ENCODE results near the gene GPC6.

Gene GPC6

DNA sequence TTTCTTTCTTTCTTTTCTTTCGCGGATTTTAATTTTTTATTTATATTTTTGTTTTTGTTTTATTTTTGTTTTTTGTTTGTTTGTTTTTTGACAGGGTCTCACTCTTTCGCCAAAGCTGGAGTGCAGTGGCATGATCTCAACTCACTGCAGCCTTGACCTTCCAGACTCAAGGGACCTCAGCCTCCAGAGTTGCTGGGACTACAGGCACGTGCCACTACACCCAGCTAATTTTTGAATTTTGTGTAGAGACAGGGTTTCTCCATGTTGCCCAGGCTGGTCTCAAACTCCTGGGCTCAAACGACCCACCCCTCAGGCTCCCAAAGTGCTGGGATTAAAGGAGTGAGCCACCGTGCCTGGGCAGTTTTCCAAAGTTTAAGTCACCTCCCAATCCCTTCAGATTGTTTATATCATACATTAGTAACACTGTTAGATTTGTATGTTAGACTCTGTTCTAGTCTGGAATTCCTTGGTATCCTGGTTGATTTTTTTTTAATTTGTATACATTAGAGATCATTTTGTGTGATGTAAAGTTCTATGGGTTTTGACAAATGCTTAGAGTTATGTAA lies 655.6 kb downstream of the GPC6 start:
- DNase-seq (ENCODE audit: low read depth in 2 of 3, low spot score in 2 of 3): no peak

DNA sequence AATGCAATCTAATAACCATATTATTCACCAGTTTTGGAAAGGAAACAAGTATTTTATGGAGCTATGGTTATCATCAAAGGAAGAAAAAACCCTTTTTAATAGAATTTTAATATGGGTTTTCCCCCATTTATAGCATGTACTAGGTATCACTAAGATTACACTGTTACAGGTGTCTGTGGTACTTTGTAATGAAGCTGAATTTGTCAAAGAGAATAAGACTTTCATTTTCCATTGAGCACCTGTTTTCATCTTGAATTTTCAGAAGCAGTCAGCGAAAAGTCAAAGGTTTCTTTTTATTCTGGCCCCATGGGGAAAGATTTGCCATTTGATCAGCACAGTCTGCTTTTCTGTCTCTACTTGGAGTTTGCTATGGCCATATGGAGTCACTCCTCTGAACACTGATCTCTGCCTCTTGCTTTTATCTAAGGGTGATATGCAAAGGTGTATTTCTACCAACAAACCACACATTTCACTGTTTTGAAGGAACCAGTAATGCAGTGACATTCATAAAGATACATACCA lies 662.9 kb downstream of the GPC6 start:
- no peak for DNase-seq (ENCODE audit: low read depth in 2 of 3, low spot score in 2 of 3)

DNA sequence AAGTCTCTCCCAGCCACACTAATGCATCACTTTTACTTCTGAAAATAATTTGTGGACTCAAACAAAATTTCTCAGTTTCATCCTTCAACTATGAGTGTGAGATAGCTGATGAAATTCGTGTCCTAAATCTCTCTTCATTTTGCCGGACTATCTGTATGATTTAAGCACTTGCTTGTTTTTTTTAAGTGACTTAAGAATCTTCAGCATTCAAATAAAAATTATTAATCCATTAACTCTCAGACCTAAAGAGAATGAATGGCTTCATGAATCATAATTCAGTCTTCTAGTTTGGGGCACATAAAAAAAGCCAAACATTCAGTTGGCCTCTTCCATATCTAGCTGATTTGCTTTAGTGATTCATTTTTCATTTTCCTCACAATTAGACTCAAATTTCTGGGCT lies 673.4 kb downstream of the GPC6 start:
- no peak for DNase-seq (ENCODE audit: low read depth in 2 of 3, low spot score in 2 of 3)

DNA sequence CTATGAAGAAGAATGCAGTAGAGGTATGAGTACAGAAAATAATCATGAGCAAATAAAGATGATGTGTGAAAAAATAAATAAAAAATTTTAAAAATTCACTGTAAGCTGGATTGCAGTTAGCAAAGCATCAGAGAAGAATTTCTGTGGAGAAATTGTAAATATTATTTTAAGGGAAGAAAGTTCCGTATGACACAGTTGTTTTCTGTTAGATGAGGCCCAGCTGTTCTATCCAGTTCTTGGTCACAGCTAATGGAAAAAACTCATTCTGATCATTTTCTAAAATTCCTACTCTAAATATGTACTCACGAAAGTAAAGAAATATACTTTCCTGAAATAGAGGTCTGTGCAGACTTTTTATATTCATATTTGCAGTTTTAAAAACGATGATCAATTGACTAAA lies 674.1 kb downstream of the GPC6 start:
- no peak for DNase-seq (ENCODE audit: low read depth in 2 of 3, low spot score in 2 of 3)

DNA sequence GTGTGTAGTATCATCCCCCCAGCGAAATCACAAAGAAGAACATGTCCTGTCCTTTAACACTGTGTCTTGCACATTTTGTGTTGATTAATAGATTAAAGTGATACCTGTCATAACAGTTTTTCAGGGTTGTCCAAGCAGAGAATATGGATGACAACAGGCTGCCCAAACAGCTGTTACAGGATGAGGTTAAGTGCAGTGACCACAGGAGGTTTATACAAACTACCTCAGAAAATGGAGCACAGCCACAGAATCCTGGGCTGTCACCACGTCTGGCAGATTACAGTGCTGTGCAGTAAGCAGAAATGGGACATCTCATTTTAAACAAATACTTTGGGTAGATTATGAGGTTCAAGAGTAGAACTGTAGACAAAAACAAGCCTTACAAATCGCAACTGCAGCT lies 677.3 kb downstream of the GPC6 start:
- no peak for DNase-seq (ENCODE audit: low read depth in 2 of 3, low spot score in 2 of 3)

DNA sequence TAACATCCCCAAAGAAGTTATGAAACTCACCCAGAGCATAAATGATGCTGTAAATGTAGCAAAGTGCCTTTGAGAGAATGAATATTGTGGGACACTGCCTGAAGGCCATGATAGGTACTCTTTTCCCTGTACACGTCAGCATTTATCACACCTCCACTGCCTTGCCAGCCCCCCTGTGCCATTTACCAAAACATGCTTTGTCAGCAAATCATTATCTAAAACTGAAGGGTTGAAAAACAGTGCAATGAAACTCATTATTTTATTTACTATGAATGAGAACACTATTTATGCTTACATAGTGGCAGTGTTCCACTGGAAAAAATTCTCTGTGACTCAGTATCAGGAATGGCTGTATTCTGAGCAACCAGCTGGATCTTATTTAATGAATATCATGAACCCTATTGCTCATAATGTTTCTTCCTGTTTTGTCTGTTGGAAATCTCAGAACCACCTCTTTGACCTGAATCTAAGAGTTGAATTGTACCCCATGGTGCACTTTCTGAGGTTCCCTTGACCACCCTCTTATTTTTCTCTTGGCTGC lies 688.7 kb downstream of the GPC6 start:
- no peak for DNase-seq (ENCODE audit: low read depth in 2 of 3, low spot score in 2 of 3)

DNA sequence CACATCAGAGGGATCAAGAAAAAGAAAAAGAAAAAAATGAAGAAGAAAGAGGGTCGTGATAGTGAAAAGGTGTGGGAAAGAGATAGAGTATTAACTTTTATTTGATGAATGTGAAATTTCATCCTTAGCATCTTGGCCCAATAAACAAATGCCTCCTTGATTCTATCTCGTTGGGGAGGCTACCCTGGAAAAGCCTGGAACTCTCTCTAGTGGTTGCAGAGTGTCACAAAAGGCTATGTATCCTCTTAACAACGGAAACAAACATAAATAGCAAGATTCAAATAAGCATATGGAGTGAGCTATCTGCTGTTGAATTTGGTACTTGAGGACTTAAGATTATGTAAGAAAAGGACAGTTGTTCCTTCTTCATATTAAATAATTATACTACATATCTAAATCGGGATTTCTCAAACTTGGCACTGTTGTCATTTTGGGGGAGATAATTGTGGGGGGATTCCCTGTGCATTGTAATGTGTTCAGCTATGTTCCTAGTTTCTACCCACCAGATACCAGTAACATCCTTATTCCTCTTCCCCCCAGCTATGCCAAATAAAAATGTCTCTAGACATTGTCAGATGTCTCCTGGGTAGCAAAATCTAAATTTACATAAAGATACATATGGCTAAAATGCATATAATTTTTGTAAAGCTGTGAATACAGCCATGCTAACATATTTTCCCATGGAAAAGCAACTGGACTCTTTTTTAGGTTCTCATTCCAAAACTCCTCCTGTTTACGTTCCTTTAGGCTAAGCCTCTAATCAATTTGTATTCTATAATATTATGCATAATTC lies 695.7 kb downstream of the GPC6 start:
- no peak for DNase-seq (ENCODE audit: low read depth in 2 of 3, low spot score in 2 of 3)

DNA sequence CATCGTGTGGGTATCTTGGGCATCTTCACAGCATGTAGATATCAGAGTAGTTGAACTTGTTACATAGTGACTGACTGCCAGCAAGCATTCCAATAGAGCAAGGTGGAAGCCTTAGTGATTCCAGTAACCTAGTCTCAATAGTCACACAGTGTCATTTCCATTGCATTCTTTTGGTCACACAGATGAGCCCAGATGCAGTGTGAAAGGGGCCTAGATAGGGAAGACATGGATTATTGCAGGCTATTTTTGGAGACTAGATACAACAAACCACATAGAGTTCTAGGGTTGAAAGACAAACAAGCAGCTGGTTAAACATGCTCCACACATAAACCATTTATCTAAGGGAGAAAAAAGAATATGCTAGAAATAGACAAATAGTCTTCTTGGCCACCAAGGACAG lies 699.4 kb downstream of the GPC6 start:
- no peak for DNase-seq (ENCODE audit: low read depth in 2 of 3, low spot score in 2 of 3)

DNA sequence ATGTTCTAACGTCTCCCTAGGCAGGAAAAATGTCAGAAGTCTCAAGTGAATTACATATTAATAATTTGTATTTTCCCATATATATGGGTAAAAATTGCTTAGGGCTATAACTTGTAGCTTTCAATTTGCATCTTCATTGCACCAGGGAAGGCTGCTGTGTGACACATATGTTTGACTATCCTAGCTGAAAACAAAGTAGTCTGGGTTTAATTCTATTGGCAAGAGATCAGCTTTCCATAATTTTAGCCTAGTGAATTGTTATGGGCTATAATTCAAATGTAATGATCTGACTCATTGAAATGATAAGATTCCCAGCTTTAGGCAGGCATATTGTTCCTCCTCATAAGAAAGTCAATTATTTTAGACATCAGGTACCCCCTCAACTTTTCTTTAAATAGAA lies 699.8 kb downstream of the GPC6 start:
- DNase-seq (ENCODE audit: low read depth in 2 of 3, low spot score in 2 of 3): no peak

DNA sequence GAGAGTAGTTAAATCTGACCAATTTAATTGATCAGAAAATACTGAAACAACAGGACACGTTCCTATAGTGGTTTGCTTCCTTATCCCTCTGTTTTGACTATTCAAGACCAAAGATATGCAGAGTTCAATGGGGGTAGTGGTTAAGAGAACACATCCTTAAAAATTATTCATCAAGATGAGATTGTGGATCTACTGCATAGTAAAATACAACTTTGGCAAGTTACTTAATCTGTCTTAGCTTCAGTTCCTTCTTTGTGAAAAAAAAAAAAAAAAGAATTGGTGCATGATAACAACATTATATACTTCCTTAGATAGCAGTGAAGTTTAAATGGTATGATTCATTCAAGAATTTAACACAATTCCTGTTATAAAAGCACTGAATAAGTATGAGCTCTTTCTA lies 700.8 kb downstream of the GPC6 start:
- no peak for DNase-seq (ENCODE audit: low read depth in 2 of 3, low spot score in 2 of 3)

DNA sequence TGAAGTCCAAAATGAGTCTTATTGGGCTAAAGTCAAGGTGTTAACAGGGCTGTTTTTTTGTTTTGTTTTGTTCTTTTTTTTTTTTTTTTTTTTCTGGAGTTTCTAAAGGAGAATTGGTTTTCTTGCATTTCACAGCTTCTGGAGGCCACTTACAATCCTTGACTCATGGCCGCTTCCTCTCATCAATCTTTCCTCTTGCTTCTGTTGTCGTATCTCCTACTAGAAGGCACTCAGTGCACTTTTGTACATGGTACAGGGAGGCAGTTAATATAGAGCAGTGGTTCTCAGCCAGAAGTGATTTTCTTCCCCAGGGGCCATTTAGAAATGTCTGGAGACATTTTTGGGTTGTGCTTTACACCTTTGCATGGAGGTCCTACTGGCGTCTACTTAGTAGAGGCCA lies 706.3 kb downstream of the GPC6 start:
- no peak for DNase-seq (ENCODE audit: low read depth in 2 of 3, low spot score in 2 of 3)

DNA sequence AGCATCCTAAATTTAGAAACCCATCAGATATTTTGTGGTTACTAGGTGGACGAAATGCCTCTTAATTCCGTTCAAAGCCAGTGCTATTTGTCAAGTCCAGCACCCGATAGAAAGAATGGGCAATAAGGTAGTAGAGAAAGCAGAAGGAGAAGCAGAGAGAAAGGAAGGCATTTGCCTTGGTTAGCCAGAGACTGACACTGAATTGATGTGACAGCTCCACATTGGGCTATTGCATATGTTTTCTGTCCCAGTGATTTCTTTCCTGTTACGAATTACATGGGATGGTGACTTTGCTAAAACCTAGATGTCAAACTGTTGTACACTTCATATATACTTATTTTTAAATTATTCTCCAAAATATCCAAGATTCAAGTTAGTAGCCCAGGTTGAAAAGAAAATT lies 710.3 kb downstream of the GPC6 start:
- DNase-seq (ENCODE audit: low read depth in 2 of 3, low spot score in 2 of 3): no peak

DNA sequence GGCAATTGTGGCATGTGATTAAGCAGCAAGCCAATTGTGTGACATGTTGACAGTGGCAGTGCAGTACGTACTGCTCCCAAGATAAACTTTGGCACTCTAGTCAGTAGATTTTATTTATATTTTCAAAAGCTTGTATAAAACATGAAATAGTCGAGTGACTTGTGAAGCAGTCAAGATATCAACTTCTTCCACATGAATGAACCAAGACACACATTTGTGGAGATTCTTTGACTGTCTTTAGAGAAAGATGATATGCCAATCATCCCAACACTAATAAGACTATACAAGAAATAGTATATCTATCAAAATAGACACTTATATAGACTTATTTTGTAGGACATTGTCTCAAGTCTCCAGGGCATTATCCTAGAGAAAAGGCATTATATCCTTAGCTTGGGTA lies 714.8 kb downstream of the GPC6 start:
- no peak for DNase-seq (ENCODE audit: low read depth in 2 of 3, low spot score in 2 of 3)

DNA sequence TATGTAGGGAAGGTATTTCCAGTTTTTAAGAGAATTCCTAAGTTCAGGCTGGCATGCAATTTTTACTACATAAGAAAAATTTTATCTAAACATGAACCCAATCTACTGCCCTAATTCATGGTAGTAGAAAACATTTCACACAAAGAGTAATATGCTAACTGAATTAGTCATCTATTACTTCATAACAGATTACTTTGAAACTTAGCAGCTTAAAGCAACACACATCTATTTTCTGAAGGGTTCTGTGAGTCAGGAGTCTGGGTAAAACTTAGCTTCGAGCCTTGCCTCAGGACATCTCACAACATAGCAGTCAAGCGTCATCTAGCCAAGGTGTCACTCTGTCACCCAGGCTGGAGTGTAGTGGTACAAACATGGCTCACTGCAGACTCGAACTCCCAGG lies 715.4 kb downstream of the GPC6 start:
- DNase-seq (ENCODE audit: low read depth in 2 of 3, low spot score in 2 of 3): no peak

DNA sequence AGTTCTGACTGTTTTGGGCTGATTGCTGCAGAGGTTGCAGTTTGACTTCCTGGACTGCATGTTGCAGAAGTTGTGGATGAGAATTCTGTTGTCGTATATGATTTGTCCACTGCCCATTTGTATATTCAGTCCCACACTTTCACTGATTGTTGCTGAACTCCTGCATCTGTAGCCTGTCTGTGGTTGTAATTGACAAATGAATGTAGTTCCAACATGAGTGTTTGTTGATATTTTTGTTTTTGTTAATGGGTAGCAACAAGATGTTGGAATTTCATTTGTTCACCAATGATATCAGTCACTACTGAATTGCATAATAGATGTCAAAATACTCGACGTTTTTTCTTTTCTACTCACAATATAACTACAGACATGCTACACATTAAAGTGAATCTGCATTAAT lies 719.0 kb downstream of the GPC6 start:
- DNase-seq (ENCODE audit: low read depth in 2 of 3, low spot score in 2 of 3): no peak

DNA sequence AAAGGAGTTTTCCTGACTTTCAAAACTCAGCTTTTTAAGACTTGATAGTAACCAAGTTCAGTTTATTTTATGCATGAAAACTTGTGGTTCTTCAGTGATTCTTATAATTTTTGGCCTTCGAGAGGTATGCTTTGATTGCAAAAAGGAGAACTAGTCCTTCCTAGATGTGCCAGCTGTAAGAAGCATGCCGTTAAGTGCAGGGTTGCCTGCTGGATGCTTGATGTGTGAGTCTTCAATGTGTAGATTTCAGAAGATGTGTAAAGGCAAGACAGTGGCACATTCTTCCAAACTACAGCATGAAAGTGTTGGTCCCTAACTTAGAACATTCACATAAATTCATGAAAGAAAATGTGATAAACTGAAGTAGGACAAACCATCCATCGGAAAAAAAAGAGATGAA lies 720.4 kb downstream of the GPC6 start:
- no peak for DNase-seq (ENCODE audit: low read depth in 2 of 3, low spot score in 2 of 3)

DNA sequence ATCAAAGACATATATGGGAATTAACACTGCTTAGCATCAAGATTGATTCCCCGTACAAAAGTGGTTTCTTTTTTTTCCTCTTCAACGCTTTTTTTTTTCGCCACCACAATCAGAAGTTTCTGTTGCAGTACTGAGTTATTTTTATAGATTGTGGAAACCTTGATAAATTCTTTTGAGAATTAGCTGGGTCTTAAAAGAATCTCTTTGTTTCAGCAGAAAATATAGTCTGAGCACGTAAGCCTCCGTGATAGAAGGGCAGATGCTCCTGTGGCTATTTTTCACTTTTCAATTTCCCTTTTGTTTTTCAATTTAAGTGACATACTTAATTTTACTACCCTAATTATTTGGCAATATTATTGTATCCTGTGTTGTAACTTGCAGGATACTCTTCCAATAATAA lies 721.0 kb downstream of the GPC6 start:
- no peak for DNase-seq (ENCODE audit: low read depth in 2 of 3, low spot score in 2 of 3)

DNA sequence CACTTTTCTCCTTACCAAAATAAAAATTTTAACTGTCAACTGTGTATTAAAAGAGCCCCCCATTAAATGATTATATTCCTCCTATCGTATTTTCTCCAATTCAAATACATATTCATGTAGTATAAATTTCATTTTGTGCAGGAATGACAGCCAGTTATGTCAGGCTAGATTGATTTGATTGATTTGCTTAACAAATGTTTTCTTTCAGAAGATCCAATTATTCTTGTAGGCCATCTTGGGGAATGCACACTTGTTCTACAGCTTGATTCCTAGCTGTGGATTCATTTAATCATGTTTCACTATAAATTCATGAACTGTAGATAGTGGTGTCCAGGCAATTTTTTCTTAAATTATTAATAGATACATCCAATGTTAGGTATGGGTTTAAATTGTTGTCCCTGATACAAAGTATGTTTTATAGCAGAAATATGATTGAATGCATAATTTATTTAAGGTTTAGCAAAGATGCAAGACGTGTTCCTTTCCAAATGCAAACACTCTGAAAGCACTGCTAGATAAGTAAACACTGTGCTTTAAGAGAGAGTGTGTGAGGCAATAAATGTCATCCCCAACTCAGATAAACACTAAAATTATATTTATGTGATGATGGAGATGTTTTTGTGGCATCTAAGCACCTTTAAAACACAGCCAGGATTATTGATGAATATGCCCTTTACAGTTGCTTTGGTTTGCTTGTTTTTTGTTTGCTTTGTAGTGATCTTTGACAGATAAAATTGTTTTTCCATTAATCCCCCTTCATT lies 721.7 kb downstream of the GPC6 start:
- no peak for DNase-seq (ENCODE audit: low read depth in 2 of 3, low spot score in 2 of 3)

DNA sequence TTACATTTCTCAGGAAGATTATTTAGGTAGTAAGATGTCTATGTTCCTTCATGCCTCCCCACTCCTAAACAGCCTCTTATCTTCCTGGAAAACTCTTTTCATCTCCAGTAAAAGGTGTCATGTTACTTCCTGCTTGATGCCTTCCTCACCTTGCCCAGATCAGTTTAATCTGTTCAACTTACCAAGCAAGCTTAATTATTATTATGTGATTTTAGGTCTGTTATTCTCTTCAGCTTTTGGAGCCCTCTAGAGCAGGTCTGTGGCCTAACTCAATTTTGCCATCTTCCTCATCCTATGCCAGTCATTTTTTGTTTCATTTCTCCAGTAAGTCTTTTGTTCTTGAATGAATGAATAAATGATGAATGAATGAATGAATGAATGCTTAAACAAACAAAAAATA lies 724.5 kb downstream of the GPC6 start:
- DNase-seq (ENCODE audit: low read depth in 2 of 3, low spot score in 2 of 3): no peak

DNA sequence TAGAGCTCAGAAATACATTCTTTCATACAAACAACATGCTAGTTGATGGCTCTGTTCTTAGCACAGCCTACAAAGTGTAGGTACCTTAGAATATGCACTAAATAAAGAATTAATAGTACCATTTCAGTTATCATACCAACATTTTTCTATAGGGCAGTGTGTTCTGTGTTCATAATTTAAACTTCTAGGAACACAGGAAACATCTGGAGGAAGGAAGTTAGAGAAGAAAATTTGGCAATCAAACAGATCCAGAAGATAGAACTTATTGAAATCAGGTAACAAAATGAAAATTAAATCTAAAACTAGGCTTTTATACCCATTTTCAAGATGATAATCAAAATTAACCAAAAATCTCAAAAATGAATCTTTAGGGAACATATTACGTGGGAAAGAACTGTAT lies 725.3 kb downstream of the GPC6 start:
- no peak for DNase-seq (ENCODE audit: low read depth in 2 of 3, low spot score in 2 of 3)

DNA sequence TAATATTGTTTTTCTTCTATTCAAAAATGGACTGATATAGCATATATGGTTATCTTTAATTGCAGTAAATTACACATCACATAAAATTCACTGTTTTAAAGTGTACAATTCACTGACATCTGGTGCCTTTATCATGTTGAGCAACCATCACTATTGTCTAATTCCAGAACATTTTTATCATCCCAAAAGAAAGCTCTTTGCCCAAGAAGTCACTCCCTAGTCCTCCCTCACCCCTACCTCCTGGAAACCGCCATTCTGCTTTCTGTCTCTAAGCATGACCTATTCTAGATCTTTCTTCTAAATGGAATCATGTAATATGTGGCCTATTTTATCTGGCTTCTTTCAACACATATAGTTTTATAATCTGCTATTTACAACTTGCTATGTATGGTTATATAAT lies 727.2 kb downstream of the GPC6 start:
- no peak for DNase-seq (ENCODE audit: low read depth in 2 of 3, low spot score in 2 of 3)

DNA sequence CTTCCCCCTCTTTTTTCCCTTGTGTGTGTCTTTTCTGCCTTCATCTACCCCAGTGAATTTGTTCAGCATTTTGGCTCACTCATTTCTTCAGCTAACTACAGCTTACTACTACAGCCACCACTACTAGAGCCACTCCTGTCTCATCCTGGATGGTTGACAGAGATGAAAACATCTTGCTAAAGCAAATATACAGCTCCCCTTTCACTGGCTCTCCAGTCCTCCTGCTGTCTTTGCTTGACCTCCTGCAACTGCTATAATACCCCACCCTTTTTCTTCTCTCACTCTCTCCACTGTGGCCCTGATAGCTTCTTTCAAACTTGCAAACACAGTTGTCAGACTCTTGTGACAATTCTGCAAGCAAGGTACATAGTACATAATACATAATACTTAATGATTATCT lies 729.3 kb downstream of the GPC6 start:
- no peak for DNase-seq (ENCODE audit: low read depth in 2 of 3, low spot score in 2 of 3)
